K562 (cell line): ENCODE results near the gene STUB1. TPM values are rescaled to one million over a fixed set of nuclear protein-coding genes. Genes with fewer than 3 reads are reported as not detected.

ENCODE experiments used
- CC2D1A ChIP-seq: fragments of 450-650 bp; IDR thresholded peaks from 2 replicates; pipeline ENCODE4 v1.6.1; 2017; ENCODE audit warnings: mild to moderate bottlenecking
- CREBBP ChIP-seq: IDR thresholded peaks from one replicate; pipeline ENCODE4 v1.6.1; 2012; ENCODE audit warnings: low read depth, mild to moderate bottlenecking, control low read depth, inconsistent platforms, low read length
- CSDE1 ChIP-seq, 2 experiments: fragments of 450-650 bp; IDR thresholded peaks; 2 replicates each; pipeline ENCODE4 v1.6.1; 2016; ENCODE audit warnings: mild to moderate bottlenecking in 1 of 2
- HMGN3 ChIP-seq: IDR thresholded peaks from 2 replicates; pipeline ENCODE4 v1.6.1; 2011; ENCODE audit warnings: borderline replicate concordance, low read depth, mild to moderate bottlenecking, mixed read lengths, low read length; ENCODE audit not compliant: insufficient read length; ENCODE audit errors: extremely low read depth
- JUN ChIP-seq, 2 experiments: sonication (generic) in 1 of 2; formaldehyde crosslinking in 1 of 2; IDR thresholded peaks; 2 replicates each; pipeline versions ENCODE4 v1.6.1 to v1.8.0; 2012 to 2022; ENCODE audit warnings: borderline replicate concordance in 2 of 2, mild to moderate bottlenecking in 2 of 2, improper control_type of control experiment in 1 of 2, low read depth in 1 of 2, low read length in 1 of 2, missing genetic modification reagents in 1 of 2
- RREB1 ChIP-seq: fragments of 250-450 bp; sonication (Bioruptor Pico); IDR thresholded peaks from 2 replicates; pipeline ENCODE4 v1.4.0; 2020
- SRSF1 ChIP-seq: fragments of 200-400 bp; formaldehyde crosslinking; IDR thresholded peaks from 2 replicates; pipeline ENCODE4 v1.6.1; 2017; ENCODE audit warnings: mild to moderate bottlenecking, low read depth, low read length, moderate library complexity
- STAT5B ChIP-seq: fragments of 250-450 bp; sonication (Bioruptor Pico); IDR thresholded peaks from 2 replicates; pipeline ENCODE4 v1.8.0; 2021; ENCODE audit warnings: mild to moderate bottlenecking, inconsistent platforms
- XRCC5 ChIP-seq: fragments of 200-400 bp; formaldehyde crosslinking; IDR thresholded peaks from 2 replicates; pipeline ENCODE4 v1.6.1; 2017; ENCODE audit warnings: low read depth, mild to moderate bottlenecking, low read length
- ZBTB12 ChIP-seq: fragments of 250-450 bp; sonication (Bioruptor Pico); IDR thresholded peaks from 2 replicates; pipeline ENCODE4 v1.4.0; 2020
- ZMIZ1 ChIP-seq, 2 experiments: fragments of 150-350 bp in 1 of 2; IDR thresholded peaks; 2 replicates each; pipeline ENCODE4 v1.6.1; 2012 to 2016; ENCODE audit warnings: low read depth in 2 of 2, low read length in 2 of 2, mild to moderate bottlenecking in 1 of 2, moderate library complexity in 1 of 2
- ZNF239 ChIP-seq: fragments of 250-450 bp; sonication (Bioruptor Pico); IDR thresholded peaks from 2 replicates; pipeline ENCODE4 v1.4.0; 2020; ENCODE audit warnings: mild to moderate bottlenecking
- ZNF780A ChIP-seq: fragments of 250-450 bp; sonication (Bioruptor Pico); IDR thresholded peaks from 2 replicates; pipeline ENCODE4 v1.5.0; 2021; ENCODE audit warnings: mild to moderate bottlenecking
- polyA plus RNA-seq, 8 experiments: library from polyadenylated mRNA; depleted of rRNA in 4 of 8; stranded (reverse) in 5 of 8; unstranded in 3 of 8; fragments of >200 nt; fragmentation: Nextera tagmentation in 2 of 8; fragmentation: Illumina TruSeq in 1 of 8; extraction: Ambion mirVana in 2 of 8; extraction: Trizol in 1 of 8; gene quantifications; 2 replicates each; pipeline versions ENCODE4 v1.2.1 to v1.2.3, GENCODE V29; 2011 to 2014; ENCODE audit warnings: inconsistent platforms in 1 of 8, missing spikeins in 1 of 8
- total RNA-seq, 7 experiments: library from RNA; depleted of rRNA in 6 of 7; stranded (reverse); fragments of >200 nt in 6 of 7; fragmentation: Illumina TruSeq in 2 of 7; extraction: Trizol in 2 of 7; gene quantifications; 2 replicates each; pipeline versions ENCODE4 v1.2.1 to v1.2.3, GENCODE V29; 2011 to 2021; ENCODE audit warnings: low replicate concordance in 1 of 7

Gene STUB1
- total and polyA plus RNA-seq, 9 of the 15 experiments (the other 6 are each of a cell fraction or from before 2014, with no cell fraction given): 10.6 to 251 (median 152) TPM

GRCh38 chr16:641326-642188, 38.7 kb upstream of the STUB1 start, which contains the start of gene MCRIP2 (continued):
- TF ChIP-seq RREB1 (CRISPR knock-in tag) (no peak), HMGN3 (peak; percentile 64), ZNF780A (CRISPR knock-in tag) (no peak), ZMIZ1 (IDR thresholded peaks at IDR 0.05; ENCODE audit: low read depth in 2 of 2, low read length in 2 of 2) (0 out of 4 replicates have a peak, but pooled peaks of 1 of the 2 experiments have one; percentile 28), ZBTB12 (CRISPR knock-in tag) (no peak), CSDE1 (IDR thresholded peaks at IDR 0.05) (no peak), CC2D1A (no peak), SRSF1 (no peak), CREBBP (no peak), JUN (IDR thresholded peaks at IDR 0.05; ENCODE audit: borderline replicate concordance, low read depth, low read length) (no peak; the same call in 1 of the 2 replicates), JUN (CRISPR knock-in tag; IDR thresholded peaks at IDR 0.05; ENCODE audit: borderline replicate concordance) (0 out of 2 replicates have a peak, but pooled peaks have one; percentile 40), ZNF239 (CRISPR knock-in tag) (no peak), STAT5B (CRISPR knock-in tag) (no peak), XRCC5 (no peak)
